ENCODE data around the gene CAMK2N2.

DNA sequence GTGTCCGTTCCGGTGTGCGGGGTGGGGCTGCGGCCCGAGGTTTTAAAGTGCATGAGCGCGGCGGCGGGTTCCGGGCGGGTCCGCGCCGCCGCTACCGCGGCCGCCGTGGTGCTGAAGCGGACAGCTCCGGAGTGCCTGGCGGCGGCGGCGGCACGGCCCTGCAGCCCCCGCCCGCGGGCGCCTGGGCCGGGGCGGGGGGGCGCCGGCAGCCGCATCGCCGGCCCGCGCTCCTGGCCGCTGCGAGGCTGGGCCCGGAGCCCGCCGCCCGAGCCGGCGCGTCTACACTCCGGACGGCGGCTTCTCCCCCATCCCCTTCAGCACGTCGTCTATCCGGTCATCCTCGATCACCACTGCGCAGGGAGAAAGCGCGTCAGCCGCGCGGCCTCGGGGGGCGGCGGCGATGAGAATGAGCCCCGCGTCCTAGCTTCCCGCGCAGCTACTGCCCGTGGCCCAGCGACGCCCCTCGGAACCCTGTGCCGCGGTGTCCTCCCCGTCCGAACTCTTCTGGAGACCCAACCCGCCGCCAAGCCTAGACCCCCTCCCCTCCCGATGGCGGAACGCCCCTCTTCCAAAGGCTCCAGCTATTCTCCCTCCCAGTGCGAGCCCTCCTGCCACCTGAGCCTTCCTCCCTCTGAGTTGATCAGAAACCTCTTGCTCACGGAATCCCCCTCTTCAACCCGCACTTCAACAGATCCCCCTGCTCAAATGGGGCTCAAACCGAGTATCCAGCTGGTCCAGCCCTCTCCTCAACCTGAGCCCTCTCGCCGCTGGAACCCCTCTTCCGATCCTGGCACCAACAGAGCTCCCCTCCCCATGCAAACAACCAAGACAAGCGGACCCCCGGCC is 1.3 kb downstream of the CAMK2N2 start:
- TF ChIP-seq, protein P1, sequence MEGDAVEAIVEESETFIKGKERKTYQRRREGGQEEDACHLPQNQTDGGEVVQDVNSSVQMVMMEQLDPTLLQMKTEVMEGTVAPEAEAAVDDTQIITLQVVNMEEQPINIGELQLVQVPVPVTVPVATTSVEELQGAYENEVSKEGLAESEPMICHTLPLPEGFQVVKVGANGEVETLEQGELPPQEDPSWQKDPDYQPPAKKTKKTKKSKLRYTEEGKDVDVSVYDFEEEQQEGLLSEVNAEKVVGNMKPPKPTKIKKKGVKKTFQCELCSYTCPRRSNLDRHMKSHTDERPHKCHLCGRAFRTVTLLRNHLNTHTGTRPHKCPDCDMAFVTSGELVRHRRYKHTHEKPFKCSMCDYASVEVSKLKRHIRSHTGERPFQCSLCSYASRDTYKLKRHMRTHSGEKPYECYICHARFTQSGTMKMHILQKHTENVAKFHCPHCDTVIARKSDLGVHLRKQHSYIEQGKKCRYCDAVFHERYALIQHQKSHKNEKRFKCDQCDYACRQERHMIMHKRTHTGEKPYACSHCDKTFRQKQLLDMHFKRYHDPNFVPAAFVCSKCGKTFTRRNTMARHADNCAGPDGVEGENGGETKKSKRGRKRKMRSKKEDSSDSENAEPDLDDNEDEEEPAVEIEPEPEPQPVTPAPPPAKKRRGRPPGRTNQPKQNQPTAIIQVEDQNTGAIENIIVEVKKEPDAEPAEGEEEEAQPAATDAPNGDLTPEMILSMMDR (IDR thresholded peaks at IDR 0.05), result no peak
- no peak for TF ChIP-seq POLR2A (IDR thresholded peaks at IDR 0.05)
